IMR-90 (cell line): ENCODE measurements around the gene GAL3ST1.

ENCODE experiments used
- CHD1 ChIP-seq: IDR thresholded peaks from 2 replicates; pipeline ENCODE4 v1.6.1; 2012; ENCODE audit warnings: low read depth, low read length, improper control_type of control experiment
- CTCF ChIP-seq: conservative IDR thresholded peaks from 2 replicates; pipeline ENCODE4 v1.5.1; 2012; ENCODE audit warnings: mild to moderate bottlenecking, low read depth, low read length, improper control_type of control experiment
- MAFK ChIP-seq: IDR thresholded peaks from 2 replicates; pipeline ENCODE4 v1.6.1; 2012; ENCODE audit warnings: low read depth, low read length, improper control_type of control experiment
- RAD21 ChIP-seq: IDR thresholded peaks from 2 replicates; pipeline ENCODE4 v1.6.1; 2012; ENCODE audit warnings: low read length, improper control_type of control experiment
- RCOR1 ChIP-seq: IDR thresholded peaks from 2 replicates; pipeline ENCODE4 v1.6.1; 2012; ENCODE audit warnings: mild to moderate bottlenecking, low read length, improper control_type of control experiment; ENCODE audit not compliant: insufficient replicate concordance

GRCh38 chr22:30603801-30604200, 29.3 kb upstream of the GAL3ST1 start:
- no peak for TF ChIP-seq MAFK
- TF ChIP-seq CHD1 = no peak
- TF ChIP-seq CTCF = no peak
- no peak for TF ChIP-seq RCOR1
- no peak for TF ChIP-seq RAD21
